ENCODE measurements around the gene NPBWR2.
"Not testable (repeated sequence)": the region's sequence is repeated elsewhere in the genome, so short reads cannot be mapped to it uniquely, and the experiment has no call there.

DNA sequence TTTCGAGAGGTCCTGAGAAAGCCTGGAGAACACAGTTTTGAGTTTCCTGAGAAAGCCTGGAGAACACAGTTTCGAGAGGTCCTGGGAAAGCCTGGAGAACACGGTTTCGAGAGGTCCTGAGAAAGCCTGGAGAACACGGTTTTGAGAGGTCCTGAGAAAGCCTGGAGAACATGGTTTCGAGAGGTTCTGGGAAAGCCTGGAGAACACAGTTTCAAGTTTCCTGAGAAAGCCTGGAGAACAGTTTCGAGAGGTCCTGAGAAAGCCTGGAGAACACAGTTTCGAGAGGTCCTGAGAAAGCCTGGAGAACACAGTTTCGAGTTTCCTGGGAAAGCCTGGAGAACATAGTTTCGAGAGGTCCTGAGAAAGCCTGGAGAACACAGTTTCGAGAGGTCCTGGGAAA is 16.2 kb upstream of the NPBWR2 start:
- TF ChIP-seq, protein P1, sequence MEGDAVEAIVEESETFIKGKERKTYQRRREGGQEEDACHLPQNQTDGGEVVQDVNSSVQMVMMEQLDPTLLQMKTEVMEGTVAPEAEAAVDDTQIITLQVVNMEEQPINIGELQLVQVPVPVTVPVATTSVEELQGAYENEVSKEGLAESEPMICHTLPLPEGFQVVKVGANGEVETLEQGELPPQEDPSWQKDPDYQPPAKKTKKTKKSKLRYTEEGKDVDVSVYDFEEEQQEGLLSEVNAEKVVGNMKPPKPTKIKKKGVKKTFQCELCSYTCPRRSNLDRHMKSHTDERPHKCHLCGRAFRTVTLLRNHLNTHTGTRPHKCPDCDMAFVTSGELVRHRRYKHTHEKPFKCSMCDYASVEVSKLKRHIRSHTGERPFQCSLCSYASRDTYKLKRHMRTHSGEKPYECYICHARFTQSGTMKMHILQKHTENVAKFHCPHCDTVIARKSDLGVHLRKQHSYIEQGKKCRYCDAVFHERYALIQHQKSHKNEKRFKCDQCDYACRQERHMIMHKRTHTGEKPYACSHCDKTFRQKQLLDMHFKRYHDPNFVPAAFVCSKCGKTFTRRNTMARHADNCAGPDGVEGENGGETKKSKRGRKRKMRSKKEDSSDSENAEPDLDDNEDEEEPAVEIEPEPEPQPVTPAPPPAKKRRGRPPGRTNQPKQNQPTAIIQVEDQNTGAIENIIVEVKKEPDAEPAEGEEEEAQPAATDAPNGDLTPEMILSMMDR (conservative IDR thresholded peaks at IDR 0.05 in 1 of 2, IDR thresholded peaks at IDR 0.05 in 1 of 2; ENCODE audit: low read depth in 1 of 2, low read length in 2 of 2), result not testable (repeated sequence)
- not testable (repeated sequence) for TF ChIP-seq EZH2 (IDR thresholded peaks at IDR 0.05; ENCODE audit: low read length, missing control alignments)
